ENCODE results near the gene E4F1.

- TF ChIP-seq CTCF (conservative IDR thresholded peaks at IDR 0.05; ENCODE audit: low read depth, low read length), result no peak
- TF ChIP-seq EZH2phosphoT487 (IDR thresholded peaks at IDR 0.05; ENCODE audit: borderline replicate concordance, low read length), result no peak
Observed at GRCh38 chr16:2196162-2196980, 27.0 kb upstream of the E4F1 start, which contains the start of gene CASKIN1.
